Esophagus mucosa (tissue), 1 donor: Measurements from ENCODE around the gene TEX13C. TPM values are rescaled to one million over a fixed set of nuclear protein-coding genes. Genes with fewer than 3 reads are reported as not detected.
"Not testable (repeated sequence)": the region's sequence is repeated elsewhere in the genome, so short reads cannot be mapped to it uniquely, and the experiment has no call there.

Source experiments
- ATAC-seq: fragments of 200-7000 bp; cut with Tn5 transposase; one replicate; pipeline ENCODE4 v1.9.1; 2020
- total RNA-seq: library from RNA; stranded (reverse); gene quantifications from one replicate; pipeline ENCODE4 v1.2.4, GENCODE V29; 2023
- donor health status: DM: yes; HTN: yes; CAD: no.

The TEX13C gene
- not detected for total RNA-seq

DNA sequence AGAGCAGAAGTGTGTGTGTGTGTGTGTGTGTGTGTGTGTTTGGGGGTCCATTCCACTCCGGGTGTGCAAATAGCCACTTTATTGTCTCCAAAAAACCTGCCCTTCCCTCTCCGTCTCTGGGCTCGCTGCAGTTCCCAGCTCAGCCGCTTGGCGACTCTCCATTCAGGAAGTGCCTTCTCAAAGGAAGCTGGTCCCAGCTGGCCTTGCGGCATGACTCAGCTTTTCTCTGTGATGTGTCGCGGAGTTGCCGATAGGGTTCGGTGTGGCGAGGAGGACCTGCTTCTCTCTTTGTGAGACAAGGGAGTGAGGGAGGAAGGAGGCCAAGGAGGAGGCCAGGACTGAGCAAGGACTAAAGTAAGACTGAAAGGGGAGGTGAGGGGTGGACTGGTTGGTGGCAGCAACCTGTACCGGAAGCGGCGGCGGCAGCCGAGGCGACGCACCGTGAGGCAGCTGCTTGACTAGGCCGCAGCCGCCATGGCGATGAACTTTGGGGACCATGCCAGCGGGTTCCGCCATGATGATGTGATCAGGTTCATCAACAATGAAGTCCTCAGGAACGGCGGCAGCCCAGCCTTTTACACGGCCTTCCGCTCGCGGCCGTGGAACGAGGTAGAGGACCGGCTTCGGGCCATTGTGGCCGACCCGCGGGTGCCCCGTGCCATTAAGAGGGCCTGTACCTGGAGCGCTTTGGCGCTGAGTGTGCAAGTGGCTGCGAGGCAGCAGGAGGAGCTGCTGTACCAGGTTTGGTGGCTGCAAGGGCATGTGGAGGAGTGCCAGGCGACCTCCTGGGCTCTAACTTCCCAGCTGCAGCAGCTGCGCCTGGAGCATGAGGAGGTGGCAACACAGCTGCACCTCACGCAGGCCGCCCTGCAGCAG is at the start of gene TEX13C:
Gene TEX13C (plus strand): TSS at position 226 of the 876 bp plus-strand sequence. CDS start 249 bp downstream, at position 475.
- ATAC-seq, result no peak

DNA sequence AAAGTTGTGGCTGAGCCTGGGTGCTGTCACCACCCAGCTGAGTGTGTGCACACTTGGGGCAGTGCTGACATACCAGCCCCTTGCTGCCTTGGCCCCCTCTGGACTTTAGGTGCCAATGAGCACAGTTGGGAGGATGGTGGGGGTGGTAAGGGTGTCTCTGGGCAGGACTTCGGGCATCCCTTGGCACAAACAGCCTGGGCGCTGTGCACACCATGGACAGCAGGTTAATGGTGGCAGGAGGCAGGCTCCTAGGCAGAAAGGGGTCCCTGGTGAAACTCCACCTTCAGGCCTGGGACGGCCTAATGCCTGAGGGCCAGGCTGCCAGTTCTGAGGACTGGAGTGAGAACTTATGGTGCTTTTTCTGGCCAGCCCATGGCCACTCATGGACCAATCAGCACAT is 32.4 kb upstream of the TEX13C start:
- no peak for ATAC-seq

GRCh38 chrX:125288343-125288742 is 31.3 kb upstream of the TEX13C start:
- no peak for ATAC-seq

- no peak for ATAC-seq
Measured at GRCh38 chrX:125289209-125289608, 30.5 kb upstream of the TEX13C start.

GRCh38 chrX:125289920-125290319 is 29.8 kb upstream of the TEX13C start:
- ATAC-seq, result no peak

GRCh38 chrX:125291124-125291523 is 28.5 kb upstream of the TEX13C start:
- no peak for ATAC-seq

DNA sequence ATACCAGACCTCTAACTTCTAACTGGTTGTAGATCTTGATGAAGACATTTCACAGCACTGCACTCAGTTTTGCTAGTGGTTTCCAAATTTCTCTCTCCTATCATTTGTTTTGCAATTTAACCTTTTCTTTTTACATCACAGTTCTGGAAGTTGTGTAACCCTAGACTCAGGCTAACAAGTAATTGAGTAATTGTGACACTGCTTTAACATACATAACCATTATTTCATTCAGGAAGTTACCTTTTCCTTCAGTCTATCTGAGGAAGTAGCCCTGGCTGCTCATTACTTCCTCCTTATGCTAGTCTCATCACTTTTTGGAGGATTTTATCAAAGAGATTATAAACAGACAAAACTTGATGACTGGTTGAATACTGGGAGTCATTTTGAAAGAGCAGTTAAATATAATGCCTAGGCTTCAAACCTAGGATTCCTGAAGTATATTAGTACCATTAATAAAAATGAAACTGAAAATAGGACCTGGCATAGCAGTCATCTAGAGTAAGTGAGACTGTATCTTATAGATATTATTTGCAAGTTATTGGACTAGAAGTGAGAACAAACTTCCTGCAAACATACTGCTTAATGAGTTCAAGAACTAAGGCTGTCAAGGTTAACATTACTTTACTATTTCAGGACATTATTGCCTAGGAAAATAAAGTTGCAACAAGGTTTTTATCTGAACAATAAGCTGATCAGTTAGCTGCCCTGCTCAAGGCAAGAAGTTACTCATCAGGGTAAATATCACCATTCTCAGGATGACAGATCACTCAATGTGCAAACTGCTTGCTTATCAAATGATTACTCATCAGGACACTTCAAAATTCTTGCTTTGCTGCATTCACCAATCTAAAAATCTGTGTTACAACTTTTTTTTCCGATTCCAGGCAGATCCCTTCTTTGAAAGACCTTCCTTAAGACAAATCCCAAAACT is 25.6 kb upstream of the TEX13C start:
- ATAC-seq, result no peak

- no peak for ATAC-seq
Measured at GRCh38 chrX:125295337-125295736, 24.3 kb upstream of the TEX13C start.

- ATAC-seq, result no peak
Measured at GRCh38 chrX:125298871-125299270, 20.8 kb upstream of the TEX13C start.

- ATAC-seq, result no peak
Measured at GRCh38 chrX:125306335-125306866, 13.3 kb upstream of the TEX13C start.

- no peak for ATAC-seq
Measured at GRCh38 chrX:125308653-125309052, 11.0 kb upstream of the TEX13C start.

DNA sequence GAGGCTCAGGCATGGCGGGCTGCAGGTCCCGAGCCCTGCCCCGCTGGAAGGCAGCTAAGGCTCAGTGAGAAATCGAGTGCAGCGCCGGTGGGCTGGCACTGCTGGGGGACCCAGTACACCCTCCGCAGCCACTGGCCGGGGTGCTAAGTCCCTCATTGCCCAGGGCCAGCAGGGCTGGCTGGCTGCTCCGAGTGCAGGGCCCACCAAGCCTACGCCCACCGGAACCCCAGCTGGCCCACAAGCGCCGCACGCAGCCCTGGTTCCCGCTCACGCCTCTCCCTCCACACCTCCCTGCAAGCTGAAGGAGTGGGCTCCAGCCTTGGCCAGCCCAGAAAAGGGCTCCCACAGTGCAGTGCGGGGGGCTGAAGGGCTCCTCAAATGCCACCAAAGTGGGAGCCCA is 505 bp upstream of the TEX13C start:
- not testable (repeated sequence) for ATAC-seq

DNA sequence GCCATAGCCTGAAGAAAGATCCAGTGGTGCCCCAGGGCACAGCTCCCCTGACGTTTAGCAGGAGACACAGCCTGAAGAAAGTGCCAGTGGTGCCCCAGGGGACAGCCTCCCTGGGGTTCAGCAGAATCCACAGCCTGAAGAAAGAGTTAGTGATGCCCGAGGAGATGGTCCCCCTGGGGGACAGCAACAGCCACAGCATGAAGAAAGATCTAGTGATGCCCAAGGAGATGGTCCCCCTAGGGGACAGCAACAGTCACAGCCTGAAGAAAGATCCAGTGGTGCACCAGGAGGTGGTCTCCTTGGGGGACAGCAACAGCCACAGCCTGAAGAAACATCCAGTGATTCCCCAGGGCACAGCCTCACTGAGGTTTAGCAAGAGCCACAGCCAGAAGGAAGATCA is 2.8 kb downstream of the TEX13C start:
- no peak for ATAC-seq

DNA sequence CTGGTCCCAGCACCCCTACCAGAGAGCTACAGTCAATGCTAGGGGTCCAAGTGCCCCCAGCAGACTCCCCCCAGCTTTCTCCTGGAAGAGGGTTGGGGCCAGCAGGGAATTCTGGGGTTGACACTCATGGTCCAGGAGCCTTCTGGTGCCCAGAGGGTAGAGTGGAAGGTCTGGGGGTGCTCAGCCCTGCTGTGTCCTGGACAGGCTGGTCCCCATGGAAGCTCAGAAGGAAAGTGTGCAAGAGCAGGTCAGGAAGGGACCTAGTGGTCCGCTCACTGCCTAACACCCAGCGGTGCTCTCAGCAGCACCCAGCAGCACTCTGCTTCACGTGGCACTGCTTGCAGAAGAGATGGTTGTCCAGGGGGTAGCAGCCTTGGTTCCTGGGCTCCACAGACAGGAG is 6.9 kb downstream of the TEX13C start:
- no peak for ATAC-seq

DNA sequence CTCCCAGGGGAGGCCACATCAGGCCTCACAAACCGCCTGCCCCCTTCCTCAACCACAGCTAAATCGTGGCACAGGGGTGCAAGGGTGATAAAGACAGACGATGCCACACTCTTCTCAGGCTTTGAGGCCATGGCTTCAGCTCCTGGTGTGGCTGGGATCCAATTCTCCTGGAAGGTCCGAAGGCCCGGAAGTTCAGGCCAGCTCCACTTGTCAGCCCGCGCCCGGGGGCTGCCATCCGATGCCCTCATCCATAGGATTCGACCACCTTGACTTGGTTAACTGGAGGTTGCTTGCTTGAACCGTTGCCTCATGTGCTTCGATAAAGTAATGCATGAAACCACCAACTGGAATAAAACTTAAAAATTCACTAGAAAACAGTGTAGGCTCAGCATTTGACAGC is 8.2 kb downstream of the TEX13C start:
- no peak for ATAC-seq

DNA sequence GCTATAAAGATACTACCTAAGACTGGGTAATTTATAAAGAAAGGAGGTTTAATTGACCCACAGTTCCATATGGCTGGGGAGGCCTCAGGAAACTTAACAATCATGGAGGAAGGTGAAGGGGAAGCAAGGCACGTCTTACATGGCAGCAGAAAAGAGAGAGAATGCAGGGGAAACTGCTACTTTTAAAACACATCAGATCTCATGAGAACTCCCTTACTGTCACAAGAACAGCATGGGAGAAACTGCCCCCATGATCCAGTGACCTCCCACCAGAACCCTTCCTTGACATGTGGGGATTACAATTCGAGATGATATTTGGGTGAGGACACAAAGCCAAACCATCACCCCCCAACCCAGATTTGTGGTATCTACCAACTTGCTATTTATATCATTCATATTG is 13.9 kb downstream of the TEX13C start:
- ATAC-seq, result no peak

DNA sequence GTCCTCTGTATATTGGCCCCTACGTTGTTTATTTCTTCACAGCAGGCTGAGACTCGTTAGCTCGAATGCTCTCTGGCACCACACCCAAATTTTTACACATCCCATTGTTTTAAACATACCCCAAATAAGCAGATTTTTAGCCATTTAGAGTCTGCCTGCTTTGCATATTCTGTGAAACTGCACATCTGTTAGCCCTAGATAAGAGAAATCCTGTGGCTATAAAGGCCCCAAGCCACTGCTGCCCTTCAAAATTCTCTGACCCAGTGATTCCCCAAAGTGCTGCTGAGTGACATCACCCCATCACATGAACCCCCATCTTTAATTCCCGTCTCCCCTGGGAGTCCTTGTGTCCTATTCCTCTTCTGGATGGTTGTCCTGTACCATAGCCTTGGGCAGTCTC is 20.8 kb downstream of the TEX13C start:
- ATAC-seq, result no peak

- ATAC-seq, result no peak
Measured at GRCh38 chrX:125374169-125374568, 54.5 kb downstream of the TEX13C start.
